GM18873 (cell line): ENCODE data around the gene ASTN2.
"Not testable (repeated sequence)": the region's sequence is repeated elsewhere in the genome, so short reads cannot be mapped to it uniquely, and the experiment has no call there.

ENCODE experiments used
- ATAC-seq: cut with Tn5 transposase; IDR thresholded peaks from one replicate; pipeline ENCODE4 v1.9.1; 2021; ENCODE audit warnings: mild to moderate bottlenecking, moderate library complexity, moderate number of reproducible peaks; ENCODE audit not compliant: unreplicated experiment, low FRiP score

Gene ASTN2

DNA sequence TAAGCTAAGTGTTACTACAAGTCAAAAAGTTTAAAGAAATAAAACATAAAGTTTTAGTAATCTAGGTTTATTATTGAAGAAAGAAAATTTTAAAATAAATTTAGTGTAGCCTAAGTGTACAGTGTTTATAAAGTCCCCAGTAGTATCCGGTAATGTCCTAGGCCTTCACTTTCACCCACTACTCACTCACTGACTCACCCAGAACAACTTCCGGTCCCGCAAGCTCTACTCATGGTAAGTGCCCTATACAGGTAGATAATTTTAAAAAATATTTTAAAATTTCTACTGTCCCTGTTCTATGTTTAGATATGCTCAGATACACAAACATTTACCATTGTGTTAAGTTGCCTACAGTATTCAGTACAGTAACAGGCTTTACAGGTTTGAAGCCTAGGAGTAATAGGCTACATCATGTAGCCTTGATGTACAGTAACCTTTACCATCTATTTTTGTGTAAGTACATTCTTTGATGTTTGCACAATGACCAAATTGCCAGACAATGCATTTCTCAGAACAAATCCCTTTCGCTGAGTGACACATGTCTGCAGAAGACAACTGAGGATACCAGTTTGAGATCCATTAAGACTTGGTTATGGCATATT, 474.1 kb downstream of the ASTN2 start:
- no peak for ATAC-seq

DNA sequence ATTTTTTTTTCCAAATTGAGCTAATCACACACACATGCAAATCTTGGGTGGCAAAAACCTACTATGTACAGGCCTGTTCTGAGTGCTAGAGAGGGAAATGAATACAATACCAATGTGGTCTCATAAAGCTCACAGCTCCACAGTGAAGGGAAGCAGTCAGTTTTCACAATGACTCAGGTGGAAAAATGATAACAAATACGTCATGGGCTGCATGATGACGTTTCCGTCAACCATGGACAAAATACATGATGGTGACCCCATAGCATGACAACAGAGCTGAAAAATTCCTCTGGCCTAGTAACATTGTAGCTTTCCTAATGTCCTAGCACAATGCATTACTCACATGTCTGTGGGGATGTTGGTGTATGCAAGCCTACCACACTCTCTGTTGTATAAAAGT, 475.2 kb downstream of the ASTN2 start:
- no peak for ATAC-seq

DNA sequence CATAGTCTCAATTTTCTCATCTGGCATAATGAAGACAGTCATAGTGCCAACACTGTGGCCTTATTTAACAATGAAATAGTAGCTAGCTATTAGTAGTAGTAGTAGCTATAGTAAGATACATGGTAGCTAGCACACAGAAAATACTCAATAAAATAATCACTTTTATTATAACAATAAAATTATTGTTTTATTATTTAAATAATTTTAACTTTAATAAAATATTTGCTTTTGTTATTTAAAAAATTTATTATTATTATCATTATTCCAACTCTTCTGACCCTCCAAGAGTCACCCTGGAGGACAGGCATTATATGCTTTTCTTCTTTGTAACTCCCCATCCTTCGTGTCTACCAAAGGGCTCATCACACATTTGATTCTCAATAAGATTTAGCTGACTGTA, 475.7 kb downstream of the ASTN2 start:
- no peak for ATAC-seq

DNA sequence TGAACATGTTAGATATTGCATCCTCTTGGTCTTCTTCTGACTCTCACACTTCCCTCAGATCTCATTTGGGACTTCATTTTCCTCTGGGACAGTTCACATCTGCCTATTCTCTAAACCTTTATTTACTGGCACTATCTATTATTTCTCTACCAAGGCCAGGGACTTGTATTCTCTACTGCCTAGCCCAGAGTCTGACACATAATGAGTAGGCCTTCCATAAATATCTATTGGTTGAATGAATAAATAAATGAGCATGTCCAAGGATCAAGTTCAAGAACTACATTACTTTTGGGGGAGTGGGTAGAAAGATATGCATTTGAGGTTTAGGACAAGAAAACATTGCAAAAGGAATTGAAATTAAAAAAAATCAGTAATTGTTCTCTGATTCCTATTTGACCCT, 477.5 kb downstream of the ASTN2 start:
- ATAC-seq: no peak

DNA sequence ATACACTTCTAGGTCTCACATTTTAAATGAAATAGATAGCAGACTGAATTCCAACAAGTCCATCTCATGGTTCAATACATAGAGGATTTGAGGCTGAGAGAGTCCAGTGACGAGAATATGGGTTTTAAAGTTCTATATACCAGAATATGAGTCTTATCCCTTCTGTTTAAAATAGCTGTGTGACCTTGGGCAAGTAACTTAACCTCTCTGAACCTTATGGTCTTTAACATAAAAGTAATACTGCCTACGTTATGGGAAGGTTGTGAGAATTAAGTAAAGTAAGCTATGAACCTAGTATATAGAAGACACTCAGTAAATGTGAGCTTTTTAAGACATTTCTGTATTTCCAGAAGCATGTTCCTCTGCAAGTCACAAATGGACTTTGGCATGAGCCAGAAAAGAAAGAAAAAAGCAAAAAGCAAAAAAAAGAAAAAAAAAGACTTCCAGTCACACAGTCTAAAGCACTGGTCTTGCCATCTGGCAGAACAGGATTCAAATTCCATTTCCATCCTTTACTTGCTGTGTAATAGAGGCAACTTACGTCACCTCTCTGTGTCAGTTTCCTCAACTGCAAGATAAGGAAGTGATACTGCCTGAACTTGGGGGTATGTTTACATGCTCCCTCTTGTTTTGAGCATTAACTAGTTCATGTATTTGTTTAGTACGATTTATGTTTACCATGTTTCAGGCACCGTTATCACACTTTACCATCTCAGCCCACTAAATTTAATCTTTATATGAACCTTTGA, 479.5 kb downstream of the ASTN2 start:
- ATAC-seq: no peak

DNA sequence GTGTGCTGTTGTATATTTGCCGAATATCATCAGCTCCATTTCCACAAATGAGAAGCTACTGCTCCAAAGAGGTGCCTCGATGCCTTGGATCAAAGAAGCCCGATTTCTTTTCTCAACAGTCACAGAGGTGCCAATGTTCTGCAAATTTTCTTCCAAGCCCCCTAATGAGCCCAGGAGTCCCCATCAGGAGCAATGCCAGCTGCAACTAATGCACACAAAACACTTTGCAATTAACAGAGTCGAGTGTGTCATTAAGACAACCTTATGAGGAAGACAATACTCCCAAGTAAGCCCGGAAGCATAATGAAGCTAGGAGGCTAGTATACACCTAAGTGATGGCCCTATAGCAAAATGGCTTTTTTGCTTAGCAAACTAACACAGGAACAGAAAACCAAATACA, 480.7 kb downstream of the ASTN2 start:
- ATAC-seq: no peak

DNA sequence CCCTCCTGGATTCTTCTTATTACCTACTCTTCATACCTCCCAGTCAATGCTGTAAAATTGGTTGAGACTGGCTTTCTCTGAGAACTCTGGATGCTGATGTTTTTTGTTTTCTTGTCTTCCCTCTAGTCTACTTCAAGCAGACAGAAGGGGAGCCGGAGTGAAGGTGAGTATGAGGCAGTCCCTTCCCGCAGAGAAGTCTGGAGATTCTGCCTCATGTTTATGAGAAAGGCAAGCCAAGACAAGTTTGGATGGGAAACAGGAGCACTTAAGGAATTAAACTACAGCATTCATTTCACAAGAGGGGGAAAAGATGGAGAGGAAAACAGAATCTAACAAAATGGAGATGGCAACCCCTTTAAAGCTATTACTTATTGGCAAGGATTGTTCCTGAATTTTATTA, 481.6 kb downstream of the ASTN2 start:
- ATAC-seq: no peak

DNA sequence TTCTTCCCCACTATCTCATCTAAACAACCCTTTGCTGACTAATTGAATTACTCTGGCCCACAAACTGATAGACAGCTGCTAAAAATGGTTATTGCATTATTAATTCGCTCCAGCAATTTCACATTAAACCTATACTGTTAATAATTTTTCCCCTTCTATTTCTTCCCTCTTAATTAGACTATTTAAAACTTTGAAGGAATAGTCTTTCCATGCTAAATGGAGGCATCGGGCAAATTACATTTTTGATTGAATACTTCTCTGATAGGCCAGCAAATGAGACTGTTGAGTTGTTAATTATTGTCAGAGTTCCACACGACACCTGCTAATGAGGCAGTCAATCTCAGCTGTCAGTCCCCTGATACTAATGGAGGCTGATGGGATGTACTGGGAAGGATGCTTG, 485.2 kb downstream of the ASTN2 start:
- no peak for ATAC-seq

DNA sequence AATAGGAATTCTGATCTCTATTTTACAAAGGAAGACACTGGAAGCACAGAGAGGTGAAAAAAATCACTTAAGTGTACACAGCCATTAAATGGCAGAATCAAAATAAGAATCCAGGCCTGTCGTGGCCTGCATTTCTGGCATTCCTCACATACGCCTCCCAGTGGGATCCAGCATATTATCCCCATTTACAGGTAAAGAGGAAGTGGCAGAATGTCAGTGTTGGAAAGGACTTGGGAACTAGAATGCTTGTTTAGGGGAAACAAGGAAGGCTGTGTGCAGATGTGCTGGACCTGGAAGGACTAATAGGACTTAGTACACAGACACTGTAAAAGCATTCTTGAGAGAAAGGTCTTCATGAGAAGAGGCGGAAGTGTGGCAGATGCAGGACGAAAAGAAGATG, 486.0 kb downstream of the ASTN2 start:
- ATAC-seq: no peak

DNA sequence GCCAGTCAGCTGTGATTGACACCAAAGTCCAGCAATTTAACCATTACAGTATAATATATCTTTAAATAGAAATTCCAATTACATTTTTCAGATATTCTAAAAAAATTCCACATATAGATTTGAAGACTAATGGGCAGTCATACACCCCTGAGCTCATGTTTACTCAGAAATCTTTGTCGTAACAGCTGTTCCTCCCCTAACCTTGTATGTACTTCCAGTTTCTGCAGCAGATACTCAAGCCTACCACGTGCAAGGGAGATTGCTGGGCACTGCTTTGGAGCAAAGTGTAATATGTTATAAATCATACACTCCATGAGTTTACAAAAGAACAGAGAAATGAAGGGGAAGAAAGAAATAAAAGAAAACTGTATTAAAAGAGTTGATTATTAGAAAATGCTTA, 486.6 kb downstream of the ASTN2 start:
- ATAC-seq: no peak

DNA sequence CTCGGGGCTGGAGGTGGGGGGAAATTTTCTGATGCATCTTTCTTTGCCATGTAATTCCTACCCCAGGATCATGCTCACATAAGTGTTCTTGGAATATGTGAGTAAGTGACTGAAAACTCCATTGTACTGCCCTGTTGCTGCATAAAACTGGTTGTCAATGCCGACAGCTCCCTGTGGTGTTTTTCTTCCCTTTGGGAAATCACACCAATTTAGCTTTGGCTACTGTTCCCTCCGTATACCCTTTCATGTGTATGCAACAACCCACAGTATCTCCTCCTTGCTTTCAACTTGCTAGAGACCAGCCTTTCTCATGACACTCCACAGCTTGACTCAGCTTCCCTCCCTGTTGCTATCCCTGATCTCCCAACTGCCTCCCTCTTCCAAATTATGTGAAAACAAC, 487.1 kb downstream of the ASTN2 start:
- no peak for ATAC-seq

DNA sequence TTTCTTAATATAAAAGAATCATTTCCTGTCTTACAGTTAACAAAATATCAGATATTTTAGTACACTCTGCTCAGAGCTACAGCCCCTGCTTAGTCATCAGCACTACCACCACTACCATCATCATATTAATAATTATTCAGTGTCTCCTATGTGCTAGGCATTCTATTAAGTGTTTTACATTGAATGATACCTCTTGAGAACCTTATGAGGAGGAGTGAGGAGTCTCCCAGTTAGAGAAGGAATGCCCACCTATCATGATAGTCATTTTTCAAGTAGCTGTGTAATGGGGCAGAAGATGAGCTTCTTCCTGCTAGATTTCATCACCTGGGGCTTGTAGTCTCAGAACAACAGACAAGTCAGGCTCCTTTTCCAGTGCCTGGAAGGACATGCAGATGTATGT, 489.7 kb downstream of the ASTN2 start:
- ATAC-seq: no peak

DNA sequence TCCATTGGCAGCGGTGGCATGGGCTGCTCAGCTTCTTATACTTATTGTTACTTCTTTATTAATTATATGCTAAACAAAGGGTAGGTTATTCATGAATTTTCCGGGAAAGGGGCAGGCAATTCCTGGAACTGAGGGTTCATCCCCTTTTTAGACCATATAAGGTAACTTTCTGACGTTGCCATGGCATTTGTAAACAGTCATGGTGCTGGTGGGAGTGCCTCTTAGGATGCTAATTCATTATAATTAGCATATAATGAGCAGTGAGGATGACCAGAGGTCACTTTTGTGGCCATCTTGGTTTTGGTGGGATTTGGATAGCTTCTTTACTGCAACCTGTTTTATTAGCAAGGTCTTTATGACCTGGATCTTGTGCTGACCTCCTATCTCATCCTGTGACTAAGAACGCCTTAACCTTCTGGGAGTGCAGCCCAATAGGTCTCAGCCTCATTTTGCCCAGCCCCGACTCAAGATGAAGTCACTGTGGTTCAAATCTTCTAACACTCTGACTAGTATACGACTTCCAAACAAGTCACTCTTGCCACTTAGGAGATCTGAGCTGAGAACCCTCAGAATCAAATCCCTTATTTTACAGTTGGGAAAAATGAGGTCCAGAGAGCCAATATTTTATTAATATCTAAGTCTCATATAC, 490.3 kb downstream of the ASTN2 start:
- no peak for ATAC-seq

DNA sequence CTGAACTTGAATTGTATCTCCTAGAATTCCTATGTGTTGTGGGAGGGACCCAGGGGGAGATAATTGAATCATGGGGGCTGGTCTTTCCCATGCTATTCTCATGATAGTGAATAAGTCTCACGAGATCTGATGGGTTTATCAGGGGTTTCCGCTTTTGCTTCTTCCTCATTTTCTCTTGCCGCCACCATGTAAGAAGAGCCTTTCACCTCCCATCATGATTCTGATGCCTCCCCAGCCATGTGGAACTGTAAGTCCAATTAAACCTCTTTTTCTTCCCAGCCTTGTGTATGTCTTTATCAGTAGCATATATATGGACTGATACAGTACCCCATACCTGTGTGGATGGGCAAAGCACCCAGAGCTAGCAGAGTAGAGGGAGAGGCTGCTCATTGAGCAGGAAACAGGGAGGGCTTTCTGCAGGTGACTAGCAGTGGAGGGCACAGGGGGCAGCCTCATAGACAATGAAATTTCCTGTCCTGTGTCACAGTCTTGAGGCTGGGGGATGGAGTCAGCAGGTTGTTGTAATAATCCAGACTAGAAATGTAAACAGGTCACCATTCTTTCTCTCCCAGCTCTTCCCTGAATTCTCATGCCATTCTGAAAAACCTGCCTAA, 496.9 kb downstream of the ASTN2 start:
- ATAC-seq: not testable (repeated sequence)

DNA sequence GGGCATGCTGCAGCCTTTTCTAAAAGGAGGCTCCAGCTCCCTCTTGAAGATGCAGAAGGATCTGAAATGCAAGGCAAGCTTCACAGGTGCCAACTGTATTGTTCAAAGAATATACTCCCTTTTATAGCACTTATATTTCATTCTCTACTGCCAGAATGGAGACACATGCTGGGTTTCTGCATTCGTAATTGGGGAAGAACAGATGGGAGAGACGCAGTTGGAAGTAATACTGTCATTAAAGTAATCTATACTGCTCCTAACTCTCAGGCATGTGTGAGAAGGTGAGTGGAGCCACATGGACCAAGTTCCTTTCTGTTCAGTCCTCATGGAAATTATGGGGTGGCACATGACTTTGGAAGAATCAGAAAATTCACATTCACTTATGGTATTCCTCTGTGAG, 501.3 kb downstream of the ASTN2 start:
- ATAC-seq: no peak

DNA sequence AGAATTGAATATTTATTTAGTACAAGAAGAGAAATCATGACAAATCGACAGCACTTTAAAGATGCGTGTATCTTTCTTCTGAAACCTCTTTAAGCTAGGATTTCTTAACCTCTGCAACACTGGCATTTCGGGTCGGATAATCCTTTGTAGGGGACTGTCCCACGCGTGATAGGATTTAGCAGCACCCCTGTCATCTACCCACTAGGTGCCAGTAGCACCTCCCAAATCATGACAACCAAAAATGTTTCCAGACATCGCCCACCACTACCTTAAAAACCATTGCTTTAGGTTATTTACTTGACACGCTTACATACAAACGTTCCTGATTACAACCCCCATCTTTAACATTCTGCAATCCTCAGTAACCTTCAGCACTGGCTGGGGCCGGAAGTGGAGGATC, 504.7 kb downstream of the ASTN2 start:
- no peak for ATAC-seq

DNA sequence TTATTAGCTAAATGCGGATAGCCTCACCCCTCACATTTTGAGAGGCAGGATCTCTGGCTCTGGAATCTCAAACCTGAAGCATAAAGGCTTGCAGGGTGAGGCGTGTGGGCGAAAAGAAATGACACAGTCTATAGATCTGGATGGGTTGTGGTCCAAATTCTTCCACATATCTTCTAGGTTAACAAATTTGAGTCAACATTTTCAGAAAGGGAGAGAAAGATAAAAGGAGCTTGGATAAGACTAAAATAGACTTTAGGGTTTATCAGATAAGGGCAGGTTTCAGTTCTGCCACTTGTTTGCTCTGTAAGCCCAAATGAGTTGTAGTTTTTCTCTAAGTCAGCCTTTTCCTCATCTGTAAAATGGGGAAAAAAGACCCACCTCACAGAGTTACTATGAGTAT, 506.9 kb downstream of the ASTN2 start:
- no peak for ATAC-seq

DNA sequence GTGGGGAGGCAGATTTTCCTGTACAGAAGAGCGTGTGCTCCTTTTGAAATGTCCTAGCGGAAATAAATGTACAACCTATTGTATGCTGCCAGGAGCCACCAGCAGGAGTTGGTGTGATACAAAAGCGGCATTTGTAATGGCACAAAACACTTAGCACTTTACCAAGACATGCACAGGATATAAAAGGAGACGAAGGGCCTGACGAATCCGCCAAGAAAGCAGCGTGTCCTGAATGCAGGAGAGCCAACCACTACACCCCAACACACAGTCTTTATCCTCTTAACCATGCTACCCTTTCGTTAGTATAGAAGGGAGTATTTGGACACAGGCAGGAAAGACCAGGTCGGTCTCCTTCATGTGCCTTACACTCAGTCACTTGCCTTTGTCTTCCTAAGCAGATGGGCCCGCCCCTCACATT, 509.7 kb downstream of the ASTN2 start:
- ATAC-seq: no peak

DNA sequence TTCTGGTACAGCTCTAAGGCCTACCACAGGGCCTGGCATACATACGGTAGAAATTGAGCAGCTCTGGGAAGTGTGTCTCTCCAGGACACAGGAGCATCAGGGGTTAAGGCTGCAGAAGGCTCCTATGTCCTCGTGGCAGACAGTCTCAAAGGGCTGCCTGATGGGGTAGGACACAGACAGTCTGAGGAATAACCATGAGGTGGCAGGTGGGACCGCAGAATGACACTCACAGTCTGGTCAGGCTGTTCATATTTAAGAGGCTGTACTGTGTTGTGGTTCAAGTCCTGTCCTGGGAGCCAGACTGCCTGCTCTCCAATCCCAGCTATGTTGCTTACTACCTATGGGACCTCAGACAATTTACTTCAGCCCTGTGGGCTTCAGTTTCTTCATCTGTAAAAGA, 510.7 kb downstream of the ASTN2 start:
- no peak for ATAC-seq

DNA sequence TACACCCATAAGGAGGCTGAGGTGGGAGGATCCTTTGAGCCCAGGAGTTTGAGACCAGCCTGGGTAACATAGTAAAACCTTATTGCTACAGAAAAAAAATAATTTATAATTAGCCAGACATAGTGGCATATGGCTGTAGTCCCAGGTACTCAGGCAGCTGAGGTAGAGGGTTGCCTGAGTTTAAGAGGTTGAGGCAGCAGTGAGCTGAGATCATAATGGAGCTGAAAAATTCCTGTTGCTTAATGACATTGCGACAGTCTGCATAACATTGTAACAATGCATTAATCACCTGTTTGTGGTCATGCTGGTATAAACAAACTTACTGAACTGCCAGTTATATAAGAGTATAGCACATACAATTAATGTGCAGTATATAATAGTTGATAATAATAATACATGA, 513.6 kb downstream of the ASTN2 start:
- no peak for ATAC-seq

DNA sequence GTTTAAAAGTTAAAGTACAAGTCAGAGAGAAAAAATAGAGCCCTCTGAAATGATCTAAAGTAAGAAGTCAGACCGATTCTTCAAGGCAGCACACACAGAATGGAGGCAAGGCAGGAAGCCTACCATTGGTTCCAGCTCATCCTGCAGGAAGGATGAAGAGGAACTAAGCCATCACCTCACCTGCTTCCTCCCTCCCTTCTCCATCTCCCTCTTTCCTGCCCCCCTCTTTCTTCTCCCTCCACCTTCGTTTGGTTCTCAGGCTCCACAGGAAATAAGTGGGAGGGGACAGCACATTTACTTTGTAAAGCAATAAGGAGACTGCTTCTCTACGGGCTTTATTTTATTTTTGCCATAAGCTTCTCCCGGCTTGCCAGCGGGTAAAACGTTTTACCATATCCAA, 514.3 kb downstream of the ASTN2 start:
- no peak for ATAC-seq

DNA sequence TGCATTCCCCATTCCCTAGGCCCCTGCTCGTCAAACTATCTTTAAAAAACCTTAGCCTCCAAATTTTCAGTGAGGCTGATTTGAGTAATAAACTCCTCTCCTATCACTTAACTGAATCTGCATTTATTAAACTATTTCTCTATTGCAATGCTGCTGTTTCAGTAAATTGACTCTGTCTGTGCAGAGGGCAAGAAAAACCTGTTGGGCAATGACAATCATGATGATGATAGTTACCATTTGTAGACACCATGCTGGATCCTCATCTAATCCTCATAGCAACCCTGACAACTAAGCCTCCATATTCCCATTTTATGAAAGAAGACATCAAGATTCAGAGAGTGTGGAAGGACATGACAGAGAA, 514.9 kb downstream of the ASTN2 start:
- ATAC-seq: no peak
